ENCODE results near the gene MAP7.

DNA sequence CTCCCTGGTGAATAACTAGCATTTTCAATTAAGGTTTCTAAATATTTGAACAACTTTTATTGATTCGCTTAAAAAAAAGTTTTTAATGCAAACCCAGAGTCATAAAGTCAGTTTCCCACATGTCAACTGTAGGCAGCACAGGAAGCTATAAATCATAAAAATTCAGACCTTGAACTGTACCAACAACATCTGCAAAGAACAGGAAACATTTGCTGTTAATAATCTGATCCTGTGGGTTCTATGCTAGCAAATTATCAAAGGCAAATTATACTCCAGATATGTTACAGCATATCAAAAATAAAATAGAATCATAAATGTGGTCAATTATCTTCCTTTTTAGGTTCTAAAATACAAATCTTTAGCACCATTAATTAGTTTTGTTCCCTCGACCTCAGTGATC lies 16.6 kb upstream of the MAP7 start:
- TF ChIP-seq, protein P1, sequence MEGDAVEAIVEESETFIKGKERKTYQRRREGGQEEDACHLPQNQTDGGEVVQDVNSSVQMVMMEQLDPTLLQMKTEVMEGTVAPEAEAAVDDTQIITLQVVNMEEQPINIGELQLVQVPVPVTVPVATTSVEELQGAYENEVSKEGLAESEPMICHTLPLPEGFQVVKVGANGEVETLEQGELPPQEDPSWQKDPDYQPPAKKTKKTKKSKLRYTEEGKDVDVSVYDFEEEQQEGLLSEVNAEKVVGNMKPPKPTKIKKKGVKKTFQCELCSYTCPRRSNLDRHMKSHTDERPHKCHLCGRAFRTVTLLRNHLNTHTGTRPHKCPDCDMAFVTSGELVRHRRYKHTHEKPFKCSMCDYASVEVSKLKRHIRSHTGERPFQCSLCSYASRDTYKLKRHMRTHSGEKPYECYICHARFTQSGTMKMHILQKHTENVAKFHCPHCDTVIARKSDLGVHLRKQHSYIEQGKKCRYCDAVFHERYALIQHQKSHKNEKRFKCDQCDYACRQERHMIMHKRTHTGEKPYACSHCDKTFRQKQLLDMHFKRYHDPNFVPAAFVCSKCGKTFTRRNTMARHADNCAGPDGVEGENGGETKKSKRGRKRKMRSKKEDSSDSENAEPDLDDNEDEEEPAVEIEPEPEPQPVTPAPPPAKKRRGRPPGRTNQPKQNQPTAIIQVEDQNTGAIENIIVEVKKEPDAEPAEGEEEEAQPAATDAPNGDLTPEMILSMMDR (IDR thresholded peaks at IDR 0.05): no peak
- TF ChIP-seq POLR2A (IDR thresholded peaks at IDR 0.05): no peak
